HG03432 (cell line): Measurements from ENCODE around the gene ALG10B.
A peak's percentile ranks its signal among the peaks of the same experiment; 100 is the strongest.
"Not testable (repeated sequence)": the region's sequence is repeated elsewhere in the genome, so short reads cannot be mapped to it uniquely, and the experiment has no call there.

ENCODE experiments used
- ATAC-seq: cut with Tn5 transposase; IDR thresholded peaks from one replicate; pipeline ENCODE4 v1.9.1; 2021; ENCODE audit warnings: mild to moderate bottlenecking, moderate library complexity; ENCODE audit not compliant: unreplicated experiment

The ALG10B gene

GRCh38 chr12:38316391-38317129, at the start of gene ALG10B:
Gene ALG10B (plus strand): TSS chr12:38316774. CDS start chr12:38316894, 120 bp downstream.
- ATAC-seq: peak; percentile 100

- no peak for ATAC-seq
These were observed 48.0 kb upstream of the ALG10B start for GRCh38 chr12:38268612-38269011.

GRCh38 chr12:38269897-38270296, 46.7 kb upstream of the ALG10B start:
- ATAC-seq: no peak

- ATAC-seq: no peak
These were observed 36.8 kb upstream of the ALG10B start for GRCh38 chr12:38279756-38280155.

GRCh38 chr12:38282886-38283285, 33.7 kb upstream of the ALG10B start:
- no peak for ATAC-seq

GRCh38 chr12:38289396-38289795, 27.2 kb upstream of the ALG10B start:
- no peak for ATAC-seq

- ATAC-seq: no peak
These were observed 25.4 kb upstream of the ALG10B start for GRCh38 chr12:38291160-38291559.

GRCh38 chr12:38302972-38303371, 13.6 kb upstream of the ALG10B start:
- not testable (repeated sequence) for ATAC-seq

GRCh38 chr12:38321966-38322365, 5.4 kb downstream of the ALG10B start:
- not testable (repeated sequence) for ATAC-seq

- ATAC-seq: no peak
These were observed 8.3 kb downstream of the ALG10B start for GRCh38 chr12:38324912-38325311.

GRCh38 chr12:38327356-38327755, 10.8 kb downstream of the ALG10B start:
- no peak for ATAC-seq

- no peak for ATAC-seq
These were observed 11.8 kb downstream of the ALG10B start for GRCh38 chr12:38328306-38328895.

GRCh38 chr12:38330414-38330813, 13.8 kb downstream of the ALG10B start:
- ATAC-seq: not testable (repeated sequence)

- no peak for ATAC-seq
These were observed 16.2 kb downstream of the ALG10B start for GRCh38 chr12:38332814-38333213.

- no peak for ATAC-seq
These were observed 25.9 kb downstream of the ALG10B start for GRCh38 chr12:38342444-38342843.

GRCh38 chr12:38343256-38343655, 26.7 kb downstream of the ALG10B start:
- not testable (repeated sequence) for ATAC-seq

GRCh38 chr12:38343916-38344315, 27.3 kb downstream of the ALG10B start:
- not testable (repeated sequence) for ATAC-seq

GRCh38 chr12:38350342-38351174, 34.0 kb downstream of the ALG10B start:
- ATAC-seq: peak; percentile 100

- not testable (repeated sequence) for ATAC-seq
These were observed 34.6 kb downstream of the ALG10B start for GRCh38 chr12:38351175-38351508.

- ATAC-seq: no peak
These were observed 50.9 kb downstream of the ALG10B start for GRCh38 chr12:38367506-38367905.

- ATAC-seq: no peak
These were observed 53.7 kb downstream of the ALG10B start for GRCh38 chr12:38370311-38370710.

- ATAC-seq: no peak
These were observed 57.2 kb downstream of the ALG10B start for GRCh38 chr12:38373784-38374183.
